ENCODE measurements around the gene TMED4. TPM values are rescaled to one million over a fixed set of nuclear protein-coding genes. Genes with fewer than 3 reads are reported as not detected.
"Not testable (repeated sequence)": the region's sequence is repeated elsewhere in the genome, so short reads cannot be mapped to it uniquely, and the experiment has no call there.

The TMED4 gene
- total RNA-seq, 1 donor from 2014 or later, result 69.1 TPM

GRCh38 chr7:44604941-44605340 lies 22.9 kb upstream of the TMED4 start:
- H3K4me1 ChIP-seq, result peaks cover 0 to 7% of the 10 kb centered on the region in 2 donors
- intact Hi-C loops (cut with DNase I), result loop anchor here (10.0 kb wide), 1 partner anchor 680 kb away; the partner anchor contains the start of gene UBE2D4
- H3K27me3 ChIP-seq, result no peaks in the 10 kb centered on the region
- H3K9me3 ChIP-seq, result no peaks in the 10 kb centered on the region
- no peaks in the 10 kb centered on the region for H3K36me3 ChIP-seq
- H3K4me3 ChIP-seq, result no peak overlapping the region
- no peak for TF ChIP-seq CTCF (IDR thresholded peaks at IDR 0.05)
- no peak for DNase-seq (ENCODE audit: low spot score in 2 of 2)
- no peak overlapping the region for H3K27ac ChIP-seq

- TF ChIP-seq CTCF (IDR thresholded peaks at IDR 0.05), result no peak
- no peaks in the 10 kb centered on the region for H3K9me3 ChIP-seq
- peaks cover 0 to 7% of the 10 kb centered on the region in 2 donors for H3K4me1 ChIP-seq
- DNase-seq (ENCODE audit: low spot score in 2 of 2), result no peak
- no peaks in the 10 kb centered on the region for H3K27me3 ChIP-seq
- H3K36me3 ChIP-seq, result no peaks in the 10 kb centered on the region
- no peak overlapping the region for H3K4me3 ChIP-seq
- intact Hi-C loops (cut with DNase I), result loop anchor here (10.0 kb wide), 1 partner anchor 678 kb away; the partner anchor contains the start of gene UBE2D4
- no peak overlapping the region for H3K27ac ChIP-seq
Observed at GRCh38 chr7:44603193-44603592, 21.2 kb upstream of the TMED4 start.

GRCh38 chr7:44602576-44602910 lies 20.5 kb upstream of the TMED4 start:
- DNase-seq (ENCODE audit: low spot score in 2 of 2), result no peak
- TF ChIP-seq CTCF (IDR thresholded peaks at IDR 0.05), result no peak
- no peaks in the 10 kb centered on the region for H3K27me3 ChIP-seq
- H3K27ac ChIP-seq, result no peak overlapping the region
- H3K9me3 ChIP-seq, result no peaks in the 10 kb centered on the region
- no peak overlapping the region for H3K4me3 ChIP-seq
- peaks cover 0 to 3% of the 10 kb centered on the region in 2 donors for H3K4me1 ChIP-seq
- intact Hi-C loops (cut with DNase I), result loop anchor here (10.0 kb wide), 1 partner anchor 678 kb away; the partner anchor contains the start of gene UBE2D4
- H3K36me3 ChIP-seq, result no peaks in the 10 kb centered on the region

GRCh38 chr7:44599222-44599621 lies 17.2 kb upstream of the TMED4 start:
- DNase-seq (ENCODE audit: low spot score in 2 of 2), result no peak
- no peaks in the 10 kb centered on the region for H3K9me3 ChIP-seq
- no peak for TF ChIP-seq CTCF (IDR thresholded peaks at IDR 0.05)
- H3K36me3 ChIP-seq, result no peaks in the 10 kb centered on the region
- no peak overlapping the region for H3K4me3 ChIP-seq
- H3K27ac ChIP-seq, result no peak overlapping the region
- intact Hi-C loops (cut with DNase I), result no loop called here
- H3K27me3 ChIP-seq, result no peaks in the 10 kb centered on the region
- H3K4me1 ChIP-seq, result no peaks in the 10 kb centered on the region

DNA sequence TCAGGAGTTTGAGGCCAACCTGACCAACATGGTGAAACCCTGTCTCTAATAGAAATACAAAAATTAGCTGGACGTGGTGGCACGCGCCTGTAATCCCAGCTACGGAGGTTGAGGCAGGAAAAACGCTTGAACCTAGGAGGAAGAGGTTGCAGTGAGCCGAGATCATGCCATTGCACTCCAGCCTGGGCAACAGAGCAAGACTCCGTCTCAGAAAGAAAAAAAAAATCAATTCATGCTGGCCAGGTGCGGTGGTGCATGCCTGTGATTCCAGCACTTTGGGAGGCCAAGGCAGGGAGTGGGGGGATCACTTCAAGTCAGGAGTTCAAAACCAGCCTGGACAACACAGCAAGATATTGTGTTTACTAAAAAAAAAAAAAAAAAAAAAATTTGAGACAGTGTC lies 15.2 kb upstream of the TMED4 start:
- H3K36me3 ChIP-seq; H3K27ac ChIP-seq; DNase-seq (ENCODE audit: low spot score in 2 of 2); H3K9me3 ChIP-seq; H3K4me1 ChIP-seq; intact Hi-C loops (cut with DNase I); H3K27me3 ChIP-seq; H3K4me3 ChIP-seq: not testable (repeated sequence)

- intact Hi-C loops (cut with DNase I), result no loop called here
- no peaks in the 10 kb centered on the region for H3K4me1 ChIP-seq
Observed at GRCh38 chr7:44595934-44596635, 14.1 kb upstream of the TMED4 start.

More at GRCh38 chr7:44595934-44596635, 14.1 kb upstream of the TMED4 start:
- no peaks in the 10 kb centered on the region for H3K36me3 ChIP-seq
- TF ChIP-seq CTCF (IDR thresholded peaks at IDR 0.05), result no peak
- no peak for DNase-seq (ENCODE audit: low spot score in 2 of 2)
- H3K27me3 ChIP-seq, result no peaks in the 10 kb centered on the region
- no peak overlapping the region for H3K27ac ChIP-seq
- no peak overlapping the region for H3K4me3 ChIP-seq
- H3K9me3 ChIP-seq, result no peaks in the 10 kb centered on the region
